ENCODE data around the gene WASF2. TPM values are rescaled to one million over a fixed set of nuclear protein-coding genes. Genes with fewer than 3 reads are reported as not detected.

Gene WASF2
- total RNA-seq, 2 donors from 2014 or later = 42.0 to 63.6 TPM

DNA sequence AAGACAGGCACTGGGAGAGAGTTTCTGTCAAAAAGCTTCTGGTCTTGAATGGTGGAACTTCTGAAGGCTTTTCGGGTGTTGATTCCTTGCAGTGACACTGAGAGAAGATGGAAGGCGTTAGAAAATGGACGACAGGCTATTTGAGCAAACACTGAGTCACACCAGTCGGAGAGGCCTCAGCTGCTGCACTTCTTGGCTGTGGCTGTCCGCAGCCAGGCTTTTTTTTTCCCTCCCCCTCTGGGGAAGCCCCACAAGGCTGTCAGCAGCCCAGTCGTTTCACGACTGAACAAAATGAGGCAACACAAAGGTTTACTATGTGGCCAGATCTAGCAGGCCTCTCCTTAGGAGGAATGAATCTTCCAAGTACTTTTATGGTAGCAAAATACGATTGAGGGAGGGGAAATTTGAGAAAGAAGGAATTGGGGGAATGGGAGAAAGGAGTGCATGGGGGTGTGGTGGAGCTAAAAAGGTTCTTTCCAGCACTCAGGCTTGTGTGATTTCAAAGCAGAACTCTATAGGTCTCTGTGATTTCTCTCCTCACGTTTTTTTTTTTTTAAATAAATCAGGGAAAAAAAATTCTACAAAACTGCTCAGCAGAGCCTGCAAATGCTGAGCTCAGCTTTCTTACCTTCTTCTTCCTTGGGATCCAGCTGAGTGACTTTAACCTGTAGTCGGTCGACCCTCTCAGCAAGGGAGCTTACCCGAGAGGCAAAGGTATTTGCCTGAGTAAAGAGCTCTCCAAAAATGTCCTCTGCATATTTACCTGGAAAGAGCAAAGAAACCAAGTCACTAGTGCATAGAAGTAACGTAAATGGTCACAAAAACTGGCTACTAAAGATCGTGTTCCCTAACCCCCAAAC, 71.4 kb downstream of the WASF2 start:
- WGBS = 20% methylated on average over 14 of the region's 14 CpGs
- DNase-seq (ENCODE audit: low spot score) = peak; percentile 75

DNA sequence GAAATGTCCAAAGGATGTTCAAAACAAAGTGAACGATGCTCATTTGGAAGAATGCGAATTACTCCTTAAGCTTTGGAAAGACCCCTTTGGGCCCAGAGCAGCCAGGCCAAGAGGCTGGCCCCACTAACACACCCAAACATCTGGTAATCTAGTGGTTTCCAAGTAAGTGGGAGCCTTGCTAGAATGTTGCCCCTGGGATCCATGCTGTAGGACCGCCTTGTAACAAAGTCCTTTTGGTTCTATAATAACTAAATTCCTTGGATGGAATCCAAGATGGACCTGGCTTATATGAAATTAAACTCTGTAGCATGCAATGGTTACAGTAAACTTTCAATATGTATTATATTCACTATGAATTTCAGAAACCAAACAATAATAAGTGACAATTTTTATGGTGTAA, 72.3 kb downstream of the WASF2 start:
- no peak for DNase-seq (ENCODE audit: low spot score)
- WGBS = 83% methylated on average over 3 of the region's 3 CpGs
- intact Hi-C loops (cut with DNase I) = loop anchor here (5.0 kb wide), 2 partner anchors 75 to 185 kb away; partner anchors contain the start of genes AHDC1 and WASF2

More for the DNA sequence above, 71.4 kb downstream of the WASF2 start:
- Histone ChIP-seq H3K4me1 (replicated peaks) (peaks cover 11% of the 10 kb centered on the region), H3K27me3 (replicated peaks; ENCODE audit: insufficient read depth) (no peaks in the 10 kb centered on the region), H3K4me3 (no peak overlapping the region), H3K36me3 (peaks cover 0 to 4% of the 10 kb centered on the region in 2 donors), H3K27ac (peak overlapping the region; percentile 64 to 68), H3K9me3 (no peaks in the 10 kb centered on the region)
- intact Hi-C loops (cut with DNase I) = loop anchor here (5.0 kb wide), 2 partner anchors 74 to 184 kb away; partner anchors contain the start of genes AHDC1 and WASF2
- TF ChIP-seq, protein P1, sequence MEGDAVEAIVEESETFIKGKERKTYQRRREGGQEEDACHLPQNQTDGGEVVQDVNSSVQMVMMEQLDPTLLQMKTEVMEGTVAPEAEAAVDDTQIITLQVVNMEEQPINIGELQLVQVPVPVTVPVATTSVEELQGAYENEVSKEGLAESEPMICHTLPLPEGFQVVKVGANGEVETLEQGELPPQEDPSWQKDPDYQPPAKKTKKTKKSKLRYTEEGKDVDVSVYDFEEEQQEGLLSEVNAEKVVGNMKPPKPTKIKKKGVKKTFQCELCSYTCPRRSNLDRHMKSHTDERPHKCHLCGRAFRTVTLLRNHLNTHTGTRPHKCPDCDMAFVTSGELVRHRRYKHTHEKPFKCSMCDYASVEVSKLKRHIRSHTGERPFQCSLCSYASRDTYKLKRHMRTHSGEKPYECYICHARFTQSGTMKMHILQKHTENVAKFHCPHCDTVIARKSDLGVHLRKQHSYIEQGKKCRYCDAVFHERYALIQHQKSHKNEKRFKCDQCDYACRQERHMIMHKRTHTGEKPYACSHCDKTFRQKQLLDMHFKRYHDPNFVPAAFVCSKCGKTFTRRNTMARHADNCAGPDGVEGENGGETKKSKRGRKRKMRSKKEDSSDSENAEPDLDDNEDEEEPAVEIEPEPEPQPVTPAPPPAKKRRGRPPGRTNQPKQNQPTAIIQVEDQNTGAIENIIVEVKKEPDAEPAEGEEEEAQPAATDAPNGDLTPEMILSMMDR (IDR thresholded peaks at IDR 0.05) = peak in 1 of 4 experiments; percentile 14
- TF ChIP-seq POLR2AphosphoS5 (IDR thresholded peaks at IDR 0.05) (peak; percentile 89), POLR2A (IDR thresholded peaks at IDR 0.05) (no peak)

DNA sequence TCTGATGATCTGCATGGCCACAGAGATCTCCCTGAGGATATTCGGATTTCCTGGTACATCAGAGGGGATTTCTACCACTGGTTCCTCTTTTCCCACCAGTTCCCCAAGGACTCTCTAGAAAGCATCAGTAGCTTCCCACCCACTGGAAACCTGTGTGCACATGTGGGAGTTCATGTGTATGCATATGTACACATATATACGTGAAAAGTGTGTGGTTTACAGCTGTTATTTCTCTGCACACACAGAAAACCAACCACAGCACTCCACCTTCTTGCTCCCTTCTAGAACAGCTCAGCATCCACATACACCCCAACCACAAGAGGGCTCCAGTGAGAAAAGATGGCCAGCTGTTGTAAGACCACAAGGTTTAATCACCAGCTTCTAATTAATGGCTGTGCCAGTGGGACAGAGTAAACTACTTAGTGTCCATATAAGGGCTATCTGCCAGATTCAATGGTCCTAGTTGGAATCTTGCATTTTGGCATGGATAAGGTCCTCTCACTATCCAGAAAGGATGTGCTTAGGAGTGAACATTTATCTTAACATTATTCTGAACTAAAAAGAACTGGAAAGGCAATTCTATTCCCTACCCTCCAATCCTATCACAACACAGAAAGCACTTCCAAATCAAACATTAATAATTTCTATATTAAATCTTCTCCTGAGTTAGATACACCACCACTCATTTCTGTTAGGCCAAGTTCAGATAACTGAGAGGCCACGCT, 73.4 kb downstream of the WASF2 start:
- Histone ChIP-seq H3K4me3 (no peak overlapping the region), H3K36me3 (peaks cover 4 to 5% of the 10 kb centered on the region in 2 donors), H3K27me3 (replicated peaks; ENCODE audit: insufficient read depth) (no peaks in the 10 kb centered on the region), H3K9me3 (no peaks in the 10 kb centered on the region), H3K4me1 (replicated peaks) (peaks cover 11% of the 10 kb centered on the region), H3K27ac (peak overlapping the region; percentile 64 to 68)
- TF ChIP-seq POLR2A (IDR thresholded peaks at IDR 0.05) (no peak), POLR2AphosphoS5 (IDR thresholded peaks at IDR 0.05) (peak; percentile 57)
- TF ChIP-seq, protein P1 (IDR thresholded peaks at IDR 0.05) = peak in 3 of 4 experiments; percentile 41 to 68 (median 63)
- intact Hi-C loops (cut with DNase I) = loop anchor here (5.0 kb wide), 2 partner anchors 76 to 186 kb away; partner anchors contain the start of genes AHDC1 and WASF2
- 78% methylated on average over 3 of the region's 3 CpGs for WGBS
- no peak for DNase-seq (ENCODE audit: low spot score)

More for the DNA sequence above, 72.3 kb downstream of the WASF2 start:
- H3K27me3 ChIP-seq (replicated peaks; ENCODE audit: insufficient read depth) = no peaks in the 10 kb centered on the region
- peaks cover 0 to 4% of the 10 kb centered on the region in 2 donors for H3K36me3 ChIP-seq
- no peaks in the 10 kb centered on the region for H3K9me3 ChIP-seq
- peaks cover 11% of the 10 kb centered on the region for H3K4me1 ChIP-seq (replicated peaks)
- H3K4me3 ChIP-seq = no peak overlapping the region
- no peak for TF ChIP-seq POLR2A (IDR thresholded peaks at IDR 0.05)
- H3K27ac ChIP-seq = peak overlapping the region; percentile 64 to 68

DNA sequence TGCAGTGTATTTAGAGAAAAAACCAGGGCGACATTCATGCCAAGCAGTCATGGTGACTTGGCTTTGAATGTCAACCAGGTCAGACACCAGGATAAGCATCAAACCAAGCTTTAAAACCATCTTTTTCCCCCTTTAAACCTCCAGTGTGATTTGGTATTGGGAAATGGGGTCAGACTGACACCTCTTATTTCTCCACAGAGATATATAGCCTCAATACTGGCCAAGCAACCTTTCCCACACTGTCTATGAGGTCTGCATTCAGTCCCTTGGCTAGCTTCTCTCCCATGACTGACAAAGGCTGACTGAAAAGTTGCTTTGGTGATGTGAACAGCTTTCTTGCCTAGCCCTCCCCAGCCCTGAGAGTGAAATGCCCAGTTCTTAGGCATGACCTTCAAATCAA, 75.9 kb downstream of the WASF2 start:
- Histone ChIP-seq H3K36me3 (peaks cover 4 to 12% of the 10 kb centered on the region in 2 donors), H3K4me3 (no peak overlapping the region), H3K4me1 (replicated peaks) (peaks cover 9% of the 10 kb centered on the region), H3K27me3 (replicated peaks; ENCODE audit: insufficient read depth) (no peaks in the 10 kb centered on the region), H3K9me3 (no peaks in the 10 kb centered on the region), H3K27ac (peak overlapping the region; percentile 15 to 44)
- intact Hi-C loops (cut with DNase I) = no loop called here
- no peak for DNase-seq (ENCODE audit: low spot score)
- no peak for TF ChIP-seq POLR2A (IDR thresholded peaks at IDR 0.05)
- TF ChIP-seq POLR2AphosphoS5 (IDR thresholded peaks at IDR 0.05) = no peak
- TF ChIP-seq, protein P1 (IDR thresholded peaks at IDR 0.05) = no peak
- WGBS = 95% methylated on average over 1 of the region's 1 CpG

DNA sequence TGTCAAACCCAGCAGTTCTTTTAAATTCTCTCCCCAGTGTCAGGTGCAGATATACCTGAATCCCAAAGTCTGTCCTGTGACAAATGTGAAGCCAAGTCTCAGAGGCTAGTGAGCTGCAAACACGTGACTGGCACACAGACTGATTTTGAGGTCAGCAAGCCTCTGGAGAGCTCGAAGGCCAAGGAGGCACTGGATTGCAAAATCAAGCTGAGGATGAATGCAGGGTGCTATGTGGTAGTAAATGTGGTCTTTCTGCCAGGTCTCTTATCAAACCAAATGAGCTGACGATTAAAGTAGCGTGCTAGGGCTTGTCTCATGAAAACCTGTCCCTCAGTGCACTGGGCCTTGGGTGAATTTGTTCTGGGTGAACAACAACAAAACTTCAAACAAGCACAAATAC, 77.0 kb downstream of the WASF2 start:
- H3K4me1 ChIP-seq (replicated peaks) = no peaks in the 10 kb centered on the region
- H3K9me3 ChIP-seq = no peaks in the 10 kb centered on the region
- DNase-seq (ENCODE audit: low spot score) = peak; percentile 46
- peak overlapping the region in 1 of 2 donors; percentile 44 for H3K27ac ChIP-seq
- intact Hi-C loops (cut with DNase I) = no loop called here
- 54% methylated on average over 4 of the region's 4 CpGs for WGBS
- TF ChIP-seq POLR2AphosphoS5 (IDR thresholded peaks at IDR 0.05) = peak; percentile 66
- TF ChIP-seq, protein P1 (IDR thresholded peaks at IDR 0.05) = no peak
- no peaks in the 10 kb centered on the region for H3K27me3 ChIP-seq (replicated peaks; ENCODE audit: insufficient read depth)
- H3K4me3 ChIP-seq = no peak overlapping the region
- peaks cover 9 to 12% of the 10 kb centered on the region in 2 donors for H3K36me3 ChIP-seq
